DMS53 (cell line): Measurements from ENCODE around the gene LRRC10B.

ENCODE experiments used
- DNase-seq: peaks from one replicate; lab custom pipeline; 2025; lab: John Stamatoyannopoulos, UW

LRRC10B gene

DNA sequence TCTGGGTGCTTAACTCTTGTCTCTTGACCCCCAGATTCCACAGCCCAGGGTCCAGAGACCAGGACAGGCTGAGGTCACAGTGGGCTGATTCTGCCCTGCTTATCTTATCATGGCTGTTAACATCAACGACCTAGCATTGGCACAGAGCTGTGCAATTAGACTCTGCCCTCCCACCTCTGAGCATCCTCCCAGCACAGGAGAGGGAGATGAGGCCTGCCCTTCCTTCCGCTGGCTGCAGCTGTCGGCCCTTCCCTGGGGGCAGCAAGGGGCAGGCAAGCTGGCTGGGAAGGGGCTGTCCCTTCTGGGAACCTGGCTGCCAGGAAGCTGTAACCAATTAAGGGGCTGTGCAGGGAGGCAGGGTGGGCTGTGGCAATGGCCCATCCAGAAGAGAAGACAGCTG, 22.5 kb downstream of the LRRC10B start:
- no peak for DNase-seq

DNA sequence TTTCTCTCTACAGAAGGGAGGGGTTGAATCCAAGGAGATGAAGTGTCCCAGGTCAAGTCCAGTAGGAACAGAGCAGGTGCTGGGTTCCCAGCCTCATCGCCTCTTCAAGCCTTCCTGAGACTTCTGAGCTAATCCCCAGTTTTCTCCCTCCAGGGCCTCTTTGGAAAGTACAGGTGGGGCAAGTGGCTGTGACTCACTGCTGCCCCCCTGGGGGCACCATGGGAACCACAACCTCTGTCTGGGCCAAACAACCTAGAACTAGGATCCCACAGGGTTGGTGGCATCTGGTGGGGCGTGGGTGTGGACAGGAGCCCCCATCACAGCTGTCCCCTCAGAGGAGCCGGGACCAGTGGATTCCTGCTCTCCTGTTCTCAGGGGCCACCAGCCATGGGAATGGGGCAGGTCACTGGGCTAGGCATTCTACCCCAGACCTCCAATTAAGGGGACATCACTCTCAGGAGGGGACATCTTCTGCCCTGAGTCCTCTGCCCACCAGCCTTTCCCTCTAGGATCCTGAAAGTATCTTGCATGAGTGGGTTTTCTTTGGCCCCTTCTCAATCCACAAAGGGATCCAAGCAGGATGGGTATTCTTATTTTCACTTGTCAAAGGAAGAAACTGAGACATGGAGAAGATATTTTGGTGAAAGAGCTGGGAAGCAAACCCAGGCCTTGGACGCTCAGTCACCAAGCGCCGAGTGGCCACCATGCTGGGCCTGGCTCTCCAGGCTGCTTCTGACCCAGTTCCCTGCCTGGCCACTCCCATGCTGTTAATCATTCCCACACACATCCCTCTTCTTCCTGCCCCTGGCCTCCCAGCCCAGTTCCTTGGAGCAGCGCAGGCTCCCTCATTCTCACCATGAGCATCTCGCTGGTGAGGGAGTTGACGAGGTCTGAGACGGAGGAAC, 23.8 kb downstream of the LRRC10B start:
- peak; percentile 95 for DNase-seq

DNA sequence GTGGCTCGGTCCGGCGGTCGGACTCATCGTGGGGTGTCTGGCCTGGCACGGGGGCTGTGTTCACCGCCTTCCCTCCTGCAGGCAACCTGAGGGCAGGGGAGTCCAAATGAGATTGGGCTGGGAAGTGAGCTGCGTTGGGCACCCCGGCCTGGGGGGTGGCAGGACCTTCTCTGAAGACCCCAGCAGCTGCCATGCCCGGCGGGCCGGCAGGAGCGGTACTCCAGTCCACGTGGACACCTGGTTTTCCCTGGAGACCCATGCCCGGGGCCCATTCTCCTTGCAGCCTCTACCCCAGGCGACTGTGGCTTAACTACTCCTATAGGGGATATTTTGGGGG, 24.5 kb downstream of the LRRC10B start:
- no peak for DNase-seq

DNA sequence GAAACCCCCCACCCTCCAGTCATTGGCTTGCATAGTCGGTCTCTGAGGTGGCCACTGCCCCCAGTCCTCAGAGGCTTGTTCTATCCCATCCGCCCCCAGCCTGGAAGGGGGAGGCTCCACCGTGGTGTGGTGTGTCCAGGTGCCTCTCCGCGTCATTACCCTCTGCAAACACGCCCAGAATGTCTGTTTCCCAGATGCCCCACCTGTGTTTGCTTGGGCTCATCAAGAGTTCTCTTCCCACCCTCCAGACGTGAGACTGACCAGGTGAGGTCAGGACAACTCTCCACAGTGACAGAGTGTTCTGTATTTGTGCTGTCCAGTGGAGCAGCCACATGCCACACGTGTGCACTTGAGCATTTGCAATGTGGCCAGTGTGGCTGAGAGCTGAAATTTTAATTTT, 24.9 kb downstream of the LRRC10B start:
- DNase-seq, result peak; percentile 99

DNA sequence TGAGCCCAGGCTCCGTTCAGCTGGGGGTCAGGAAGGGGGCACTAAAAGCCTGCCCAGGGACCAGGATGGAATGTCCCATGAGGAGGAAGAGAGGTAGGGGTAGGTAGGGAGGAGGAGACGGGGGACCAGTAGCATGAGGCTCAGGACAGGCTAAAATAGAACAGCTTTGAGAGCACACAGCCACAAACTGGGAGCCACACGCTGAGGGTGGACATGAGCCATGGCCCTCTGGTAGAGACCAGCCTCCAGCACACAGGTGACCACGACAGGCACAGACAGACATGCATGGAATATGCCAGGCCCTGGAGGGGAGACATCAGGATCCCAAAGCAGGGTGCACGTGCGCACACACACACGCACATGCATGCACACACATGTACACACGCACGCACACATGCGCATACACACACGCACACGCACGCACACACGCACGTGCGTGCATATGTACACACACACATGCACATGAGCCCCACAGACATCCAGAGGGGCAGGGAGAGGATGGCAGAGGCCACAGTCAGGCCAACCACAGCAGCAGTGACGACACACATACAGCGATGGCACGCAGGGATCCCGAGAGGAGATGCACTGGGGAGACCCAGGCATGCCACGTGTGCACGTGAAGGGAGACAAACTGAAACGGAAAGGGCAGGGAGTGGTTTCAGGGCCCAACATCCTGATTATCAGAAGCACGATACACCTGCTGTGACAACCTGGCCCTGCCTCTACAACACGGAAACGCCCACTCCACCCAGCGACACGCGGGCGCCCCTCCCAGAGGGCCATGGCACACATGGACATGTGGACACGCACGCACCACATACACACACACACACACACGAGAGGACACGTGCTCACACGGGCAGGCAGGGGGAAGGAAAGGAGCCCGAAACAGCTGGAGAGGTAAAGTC, 25.7 kb downstream of the LRRC10B start:
- DNase-seq, result peak; percentile 98

DNA sequence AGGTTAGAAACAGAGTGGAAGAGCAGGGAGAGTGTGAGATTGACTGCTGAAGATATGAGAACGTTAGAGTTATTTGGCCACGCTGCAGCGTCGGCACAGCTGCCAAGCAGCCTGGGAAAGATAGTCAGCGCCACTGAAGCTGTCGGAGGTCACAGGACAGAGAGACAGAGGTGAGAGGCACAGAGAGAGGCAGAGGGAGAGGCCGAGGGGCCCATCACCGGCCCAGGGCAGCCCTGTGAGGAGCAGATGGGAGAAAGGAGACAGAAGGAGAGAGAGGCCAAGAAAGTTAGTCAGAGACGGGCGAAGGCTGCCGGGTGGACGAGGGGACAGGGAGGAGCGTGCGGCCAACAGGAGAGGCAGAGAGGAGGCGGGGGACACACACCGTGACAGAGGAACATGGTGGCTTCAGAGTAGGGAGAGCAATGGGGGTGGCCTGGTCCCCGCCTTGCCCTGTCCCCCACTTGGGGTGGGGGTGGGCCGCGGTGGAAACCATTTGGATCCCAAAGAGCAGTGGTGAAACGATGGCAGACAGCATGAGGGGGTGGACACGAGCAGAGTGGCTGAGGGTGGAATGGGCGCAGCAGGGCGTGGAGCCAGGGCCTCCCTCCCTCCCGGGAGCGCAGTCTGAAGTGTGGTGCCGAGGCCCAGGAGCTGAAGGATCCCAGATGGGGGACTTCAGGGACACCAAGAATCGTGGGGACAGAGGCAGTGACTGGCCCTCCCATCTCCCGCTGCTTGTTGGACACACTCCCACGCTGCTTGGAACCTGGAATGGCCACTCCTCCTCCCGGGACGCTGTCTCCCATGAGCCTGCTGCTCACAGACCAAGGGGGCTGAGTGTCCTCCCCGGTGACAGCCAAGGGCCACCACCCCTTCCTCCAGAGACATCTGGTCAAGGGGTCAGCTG, 26.6 kb downstream of the LRRC10B start:
- DNase-seq, result peak; percentile 40

DNA sequence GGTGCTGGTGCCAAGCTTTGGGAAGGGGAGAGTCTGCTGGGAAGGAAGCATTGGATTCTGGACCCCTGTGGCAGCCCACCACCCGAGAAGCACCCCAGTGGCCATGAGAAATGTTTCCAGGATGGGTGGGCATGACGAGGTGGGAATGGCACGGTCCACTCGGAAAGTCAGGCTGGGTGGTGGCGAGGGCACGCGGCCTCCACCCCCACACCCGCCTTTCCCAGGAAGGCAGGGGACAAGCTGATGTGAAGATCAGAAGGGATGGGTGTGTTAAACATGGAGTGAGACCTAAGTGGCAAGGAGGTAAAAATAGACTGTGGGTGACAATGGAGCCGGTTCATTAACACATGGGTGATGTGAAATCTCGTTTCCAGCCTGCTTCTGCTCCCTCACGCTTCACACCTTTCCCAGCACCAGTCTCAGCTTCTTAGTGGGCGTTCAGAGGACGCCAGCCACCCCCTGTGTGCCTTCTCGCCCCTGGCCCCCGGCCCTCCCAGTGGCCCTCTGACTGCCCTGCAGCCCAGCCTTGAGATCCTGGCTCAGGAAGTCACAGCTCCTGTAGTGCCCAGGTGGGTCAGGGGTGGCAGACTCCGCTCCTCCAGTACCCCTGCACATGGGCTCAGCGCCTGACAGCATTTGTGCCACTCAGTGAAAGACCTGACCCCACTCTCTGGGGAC, 27.6 kb downstream of the LRRC10B start:
- no peak for DNase-seq

DNA sequence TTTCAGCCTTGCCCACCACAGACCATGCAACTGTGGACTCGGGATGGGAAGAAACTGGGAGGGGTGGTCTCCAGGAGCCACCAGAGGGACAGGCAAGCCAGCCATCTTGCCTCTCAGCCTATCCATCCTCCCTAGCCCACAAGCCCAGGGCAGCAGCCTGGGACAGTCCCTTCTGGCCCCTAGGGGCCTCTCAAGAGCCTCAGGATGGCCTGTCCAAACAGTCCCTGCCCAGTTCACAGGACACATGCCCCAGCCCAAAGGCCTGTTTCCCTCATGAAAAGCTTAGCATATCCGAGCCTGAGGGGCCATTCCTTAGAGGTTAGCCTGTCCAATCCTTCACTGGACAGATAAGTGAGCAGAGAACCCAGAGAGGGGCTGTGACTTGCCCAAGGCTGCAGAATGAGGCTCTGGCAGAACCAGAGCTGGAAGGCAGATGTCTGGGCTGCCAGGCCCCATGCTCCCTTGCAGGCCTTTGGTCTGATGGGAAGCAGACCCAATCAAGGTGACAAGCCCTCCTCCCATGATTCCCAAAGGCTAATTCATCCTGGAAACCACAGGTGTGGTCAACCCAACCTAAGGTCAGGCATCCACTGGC, 28.2 kb downstream of the LRRC10B start:
- DNase-seq, result peak; percentile 43

DNA sequence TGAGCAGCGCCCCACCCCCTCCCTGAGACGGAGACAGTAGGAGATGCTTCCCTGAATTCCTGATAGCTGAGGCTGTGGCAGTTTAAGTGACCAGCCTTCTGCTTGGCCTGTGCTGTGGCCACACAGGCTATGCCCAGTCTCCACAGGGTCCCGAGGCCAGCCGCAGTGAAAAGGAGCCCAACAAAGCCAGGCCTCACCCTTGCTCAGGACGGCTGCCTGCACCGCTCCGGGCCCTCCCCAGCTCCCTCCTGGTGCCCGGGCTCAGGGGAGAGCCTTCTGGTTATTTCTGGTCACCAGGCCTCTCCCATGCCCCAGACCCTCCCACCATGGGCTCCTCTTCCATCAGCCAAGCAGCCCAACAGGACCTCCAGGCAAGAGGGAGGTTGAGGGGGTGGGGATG, 28.8 kb downstream of the LRRC10B start:
- DNase-seq, result no peak

DNA sequence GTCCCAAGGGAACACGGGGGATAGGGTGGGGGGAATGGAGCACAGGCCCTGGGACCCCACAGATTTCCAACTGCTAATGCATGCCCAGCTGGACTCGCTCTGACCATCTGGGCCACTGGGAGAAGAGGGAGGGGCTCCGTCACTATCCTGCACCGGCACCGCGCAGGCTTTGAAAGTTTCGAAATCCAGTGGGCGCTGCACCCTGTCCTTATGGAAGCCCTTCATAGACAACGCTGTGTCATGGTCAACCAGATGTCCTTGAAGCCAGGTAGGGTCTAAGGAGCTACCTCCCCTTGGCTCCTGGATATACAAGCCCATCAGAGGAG, 30.1 kb downstream of the LRRC10B start:
- DNase-seq, result no peak

DNA sequence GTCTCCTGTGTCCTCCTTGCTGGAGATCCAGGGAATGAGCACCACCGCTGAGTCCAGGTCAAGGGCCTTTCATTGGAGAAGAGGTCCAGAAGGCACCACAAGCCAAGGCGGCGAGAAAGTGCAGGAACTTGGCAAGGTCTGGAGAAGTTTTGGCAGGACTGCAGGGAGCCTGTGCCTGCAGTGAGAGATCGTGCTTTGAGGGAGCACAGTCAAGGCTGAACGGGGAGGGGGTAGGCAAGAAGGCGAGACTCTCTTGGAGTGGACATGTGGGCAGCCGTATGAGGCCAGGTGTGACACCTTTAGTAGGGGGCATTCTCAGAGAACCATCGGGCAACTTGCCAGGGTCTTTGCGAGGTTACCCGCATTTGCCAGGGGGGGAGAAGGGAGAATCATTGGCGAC, 30.5 kb downstream of the LRRC10B start:
- DNase-seq, result no peak

DNA sequence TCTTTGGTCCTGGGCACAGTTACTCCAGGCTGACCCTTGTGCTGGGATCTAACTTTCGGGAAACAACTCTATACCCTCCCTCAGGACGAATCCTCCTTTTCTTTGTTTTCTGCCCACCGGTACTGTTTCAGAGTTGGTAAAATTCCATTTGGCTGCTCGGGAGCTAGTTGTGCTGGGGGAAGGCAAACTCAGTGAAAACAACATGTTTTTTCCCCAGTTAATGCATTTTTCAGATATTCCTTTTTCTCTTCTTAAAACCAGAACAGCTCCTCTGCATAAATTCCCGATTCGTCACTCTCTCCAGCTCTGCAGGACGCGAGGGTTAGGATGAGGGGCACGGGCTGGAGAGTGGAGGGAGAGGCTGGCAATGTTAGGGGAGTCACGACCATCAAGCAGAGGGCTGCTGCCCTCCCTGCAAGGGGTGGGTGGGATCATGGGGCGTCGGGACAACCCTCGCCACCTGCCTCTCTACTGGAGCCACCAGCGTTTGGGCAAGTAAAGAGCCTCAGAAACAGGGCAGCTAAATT, 31.3 kb downstream of the LRRC10B start:
- no peak for DNase-seq

DNA sequence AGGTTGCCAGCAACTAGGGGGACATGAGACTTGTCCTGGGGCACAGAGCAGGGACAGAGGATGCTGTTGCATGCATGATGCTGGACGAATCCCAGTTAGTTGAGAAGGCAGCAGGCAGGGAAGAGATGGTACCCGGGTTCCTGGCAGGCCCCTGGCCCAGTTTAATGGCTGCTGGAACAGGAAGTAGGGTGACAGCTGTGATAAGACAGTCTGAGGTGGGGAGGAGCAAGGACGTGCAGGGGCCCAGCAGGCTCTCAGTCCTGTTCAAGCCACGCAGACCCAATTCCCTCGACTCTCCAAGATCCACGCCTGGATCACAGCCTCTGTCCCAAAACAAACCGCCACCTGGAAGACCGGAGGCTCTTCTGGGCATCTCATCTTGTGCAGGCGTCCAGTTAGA, 32.0 kb downstream of the LRRC10B start:
- no peak for DNase-seq

DNA sequence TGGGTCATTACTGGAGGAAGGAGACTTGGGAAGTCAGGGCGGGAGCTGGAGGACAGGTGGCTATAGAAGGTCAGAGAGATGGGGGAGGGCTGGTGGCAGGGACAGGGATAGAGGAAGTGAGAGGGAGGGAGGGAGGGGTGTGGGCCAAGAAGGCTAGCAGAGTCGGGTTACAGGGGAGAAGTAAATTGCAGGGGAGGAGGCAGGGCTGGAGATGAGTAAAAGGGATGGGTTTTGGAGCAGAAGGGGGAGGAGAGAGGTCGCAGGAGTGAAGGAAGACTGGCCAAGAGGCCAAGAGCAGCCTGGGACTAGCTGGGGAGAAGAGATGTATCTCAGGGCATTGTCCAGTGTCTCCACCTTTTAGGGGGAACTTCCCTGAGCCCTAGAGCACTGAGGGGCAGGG, 33.0 kb downstream of the LRRC10B start:
- DNase-seq, result peak; percentile 77

DNA sequence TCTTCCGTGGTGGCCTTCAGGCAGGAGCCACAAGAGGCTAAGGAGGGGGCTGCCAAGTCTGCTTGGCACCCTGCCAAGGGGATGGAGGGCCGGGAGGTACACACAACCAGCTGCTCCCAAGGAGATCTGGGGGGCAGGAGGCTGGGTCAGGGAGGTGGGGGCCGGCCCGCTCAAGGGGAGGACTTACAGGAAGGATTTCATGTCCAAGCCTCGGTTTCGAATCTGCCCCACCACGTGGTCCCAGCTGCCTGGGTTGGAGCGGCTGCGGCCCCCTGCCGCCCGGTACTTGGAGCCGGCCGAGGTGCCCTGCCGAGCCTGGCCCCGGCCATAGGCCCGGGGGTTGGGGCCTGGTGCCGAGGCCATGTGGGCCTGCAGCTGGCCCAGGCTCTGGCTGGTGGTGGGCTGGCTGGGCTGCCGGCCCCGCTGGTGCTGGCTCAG, 33.5 kb downstream of the LRRC10B start:
- DNase-seq, result peak; percentile 50

DNA sequence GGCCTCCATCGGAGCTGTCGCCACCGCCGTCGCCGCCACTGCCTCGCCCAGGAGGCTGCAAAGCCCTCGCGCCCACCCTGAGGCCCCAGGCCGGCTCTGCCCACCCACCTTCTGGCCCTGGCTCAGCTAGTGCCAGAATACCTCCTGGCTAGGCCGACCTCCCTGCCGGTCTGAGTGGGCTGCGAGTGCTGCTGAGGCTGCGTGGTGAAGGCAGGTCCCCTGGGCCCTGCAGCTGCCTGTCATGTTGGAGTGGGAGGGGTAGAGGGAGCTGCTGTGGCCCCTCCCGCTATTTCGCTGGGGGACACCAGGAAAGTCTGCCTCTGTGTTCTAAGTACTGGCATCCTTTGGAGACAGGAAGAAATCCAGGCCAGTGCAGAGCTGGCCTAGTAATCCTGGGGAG, 34.2 kb downstream of the LRRC10B start:
- DNase-seq, result no peak

DNA sequence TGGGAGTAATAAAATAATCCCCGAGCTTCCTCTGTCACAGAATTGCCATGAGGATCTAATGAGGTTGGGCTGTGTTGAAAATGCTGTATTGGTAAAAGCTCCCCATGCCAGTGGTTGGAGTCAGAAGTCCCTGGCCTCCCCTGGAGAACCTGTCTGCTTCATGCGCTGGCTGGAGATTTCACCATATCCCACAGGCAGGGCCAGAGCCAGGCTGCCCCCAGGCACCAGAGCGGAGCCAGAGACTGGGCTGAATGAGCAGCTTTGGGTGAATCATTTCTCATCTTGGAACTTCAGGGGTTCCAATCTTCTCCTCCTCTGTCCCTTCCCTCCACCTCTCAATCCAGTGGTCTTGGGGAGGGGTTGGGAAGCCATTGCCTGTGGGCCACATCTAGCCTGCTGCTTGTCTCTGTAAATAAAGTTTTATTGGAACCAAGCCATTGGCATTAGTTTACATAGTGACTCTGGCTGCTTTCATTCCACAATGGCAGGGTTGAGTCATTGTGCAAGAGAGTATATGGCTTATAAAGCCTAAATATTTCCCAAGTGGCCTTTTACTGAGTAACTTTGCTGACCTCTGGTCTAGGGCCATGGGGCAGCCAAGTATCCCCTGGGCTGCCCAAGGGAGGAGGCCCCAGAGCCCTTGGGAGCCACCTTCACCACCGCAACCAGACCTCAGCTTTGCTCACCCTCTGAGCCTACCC, 35.2 kb downstream of the LRRC10B start:
- peak; percentile 58 for DNase-seq

DNA sequence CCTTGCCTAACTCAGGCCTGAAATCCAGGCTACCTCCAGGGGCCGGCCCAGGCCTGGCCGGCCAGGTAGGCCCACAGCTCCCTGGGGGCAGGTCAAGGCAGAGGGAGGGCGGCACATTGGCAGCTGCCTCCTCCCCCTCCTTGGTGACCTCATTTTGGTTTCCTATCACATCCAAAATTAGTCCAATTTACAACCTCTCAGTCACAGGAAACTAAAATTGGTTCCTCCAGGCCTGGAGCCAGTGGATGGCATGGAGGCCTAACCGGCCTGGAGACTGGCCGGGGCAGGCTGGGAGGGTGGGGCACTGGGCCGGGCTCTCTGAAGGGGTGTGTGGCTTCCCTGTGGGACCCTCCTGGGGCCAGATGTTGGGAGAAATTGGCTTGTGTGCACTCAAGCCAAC, 35.9 kb downstream of the LRRC10B start:
- no peak for DNase-seq

DNA sequence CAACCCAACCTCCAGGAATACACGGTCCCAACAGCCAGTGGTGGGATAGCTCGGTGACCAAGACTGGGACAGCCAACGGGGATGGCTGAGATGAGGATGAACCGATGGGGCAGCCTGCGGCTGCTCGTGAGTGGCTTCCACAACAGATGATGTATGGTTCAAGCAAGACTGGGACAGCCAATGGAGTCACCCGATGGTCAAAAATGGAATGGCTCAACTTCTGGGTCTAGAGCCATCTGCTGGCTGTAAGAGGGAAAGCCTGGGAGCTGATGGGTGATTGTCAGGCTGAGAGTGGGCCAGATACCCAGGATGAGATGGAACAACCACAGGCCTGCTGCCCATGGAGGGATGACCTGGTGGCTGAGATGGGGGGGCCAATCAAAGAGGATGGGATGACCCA, 36.8 kb downstream of the LRRC10B start:
- DNase-seq, result peak; percentile 52

DNA sequence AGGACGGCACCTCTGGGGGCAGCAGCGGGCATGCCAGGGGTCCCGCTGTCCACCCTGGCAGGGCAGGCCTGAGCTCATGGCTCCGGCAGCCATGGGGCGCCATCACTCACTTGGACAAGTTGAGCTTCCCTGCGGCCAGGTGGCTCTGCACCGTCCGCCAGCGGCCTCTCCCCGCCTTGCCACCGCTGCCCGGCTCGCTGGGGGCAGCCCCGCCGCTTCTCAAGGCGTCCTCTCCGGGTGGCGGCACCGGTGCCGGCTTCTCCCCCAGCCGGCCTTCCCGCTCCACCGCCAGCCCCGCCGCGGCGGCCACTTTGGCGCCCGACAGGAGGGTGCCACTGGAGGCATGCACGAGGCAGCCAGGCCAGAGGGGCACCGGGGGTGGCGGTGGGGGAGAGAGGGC, 37.4 kb downstream of the LRRC10B start:
- no peak for DNase-seq
